Measurements from ENCODE around the gene PPP2R5B. TPM values are rescaled to one million over a fixed set of nuclear protein-coding genes. Genes with fewer than 3 reads are reported as not detected.
A peak's percentile ranks its signal among the peaks of the same experiment; 100 is the strongest.
"Not testable (repeated sequence)": the region's sequence is repeated elsewhere in the genome, so short reads cannot be mapped to it uniquely, and the experiment has no call there.

The PPP2R5B gene
- total RNA-seq, 2 donors from 2014 or later, result 17.9 to 20.5 TPM

DNA sequence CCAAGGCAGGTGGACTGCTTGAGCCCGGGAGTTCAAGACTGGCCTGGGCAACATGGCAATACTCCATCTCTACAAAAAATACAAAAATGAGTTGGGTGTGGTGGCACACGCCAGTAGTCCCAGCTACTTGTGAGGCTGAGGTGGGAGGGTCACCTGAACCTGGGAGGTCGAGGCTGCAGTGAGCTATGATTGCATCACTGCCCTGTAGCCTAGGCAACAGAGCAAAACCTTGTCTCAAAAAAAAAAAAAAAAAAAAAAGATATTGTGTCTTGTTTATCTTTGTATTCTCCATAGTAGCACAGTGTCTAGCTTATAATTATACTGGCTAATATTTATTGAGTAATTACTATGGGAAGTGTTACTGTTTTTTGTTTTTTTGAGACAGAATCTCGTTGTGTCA, 27.0 kb downstream of the PPP2R5B start:
- no peak for ATAC-seq
- DNase-seq, result no peak

DNA sequence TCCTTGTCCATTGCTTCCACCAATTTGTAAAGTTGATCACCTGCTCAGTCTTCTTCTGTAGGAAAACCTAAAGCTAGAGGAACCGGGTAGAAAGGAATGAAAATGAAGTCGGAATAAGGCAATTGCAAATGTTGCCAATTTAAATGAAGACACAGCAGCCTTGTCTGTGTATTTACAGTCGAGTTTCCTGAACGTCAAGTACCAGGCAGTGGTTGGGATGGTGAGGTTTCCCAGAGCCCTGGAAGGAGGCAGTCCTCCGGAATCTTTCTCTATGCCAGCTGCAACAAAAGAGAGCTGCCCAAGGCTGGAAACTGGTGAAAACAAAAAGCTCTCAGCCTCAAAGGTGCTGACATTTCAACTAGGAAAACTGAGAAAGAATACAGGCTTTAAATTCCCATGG, 29.7 kb downstream of the PPP2R5B start:
- no peak for ATAC-seq
- intact Hi-C loops (cut with DNase I), result no loop called here
- DNase-seq, result no peak

More for the DNA sequence above, 27.0 kb downstream of the PPP2R5B start:
- intact Hi-C loops (cut with DNase I), result no loop called here

DNA sequence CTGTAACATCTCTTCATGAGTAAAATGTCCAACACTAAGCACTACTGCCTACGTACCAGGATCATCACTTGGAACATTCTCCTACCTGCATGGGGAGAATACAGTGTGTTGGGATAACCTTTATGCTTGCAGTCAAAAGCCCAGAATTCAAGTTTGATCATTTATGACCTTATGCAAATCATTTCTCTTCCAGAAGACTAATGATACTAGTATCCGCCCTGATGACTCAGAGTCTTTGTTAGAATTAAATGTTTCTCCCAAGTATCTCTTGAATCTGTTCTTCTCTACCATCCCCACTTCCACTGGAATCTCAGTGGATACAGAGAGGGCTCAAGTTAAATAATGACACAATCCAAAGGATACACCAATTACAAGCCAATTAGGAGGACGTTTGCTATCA, 35.0 kb downstream of the PPP2R5B start:
- intact Hi-C loops (cut with DNase I), result no loop called here
- ATAC-seq, result no peak
- no peak for DNase-seq

DNA sequence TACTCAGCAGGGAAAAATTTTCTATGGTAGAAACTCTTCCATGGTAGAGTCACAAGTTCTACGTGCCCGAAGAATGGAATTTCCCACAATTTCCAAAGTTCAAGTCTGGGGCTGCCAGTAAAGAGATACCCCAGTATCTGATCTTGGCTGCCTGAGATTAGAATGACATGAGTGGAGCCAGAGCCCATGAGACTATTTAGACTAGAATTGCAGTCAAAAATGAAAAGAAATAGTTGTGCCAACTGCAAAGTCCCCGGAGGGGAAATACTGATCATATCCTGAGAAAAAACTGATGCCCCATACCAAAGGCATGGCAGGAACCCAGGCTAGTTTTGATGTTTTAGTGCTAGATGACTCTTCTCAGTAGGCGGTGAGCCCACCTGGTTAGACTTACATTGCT, 36.2 kb downstream of the PPP2R5B start:
- no peak for ATAC-seq
- no peak for DNase-seq
- intact Hi-C loops (cut with DNase I), result no loop called here

DNA sequence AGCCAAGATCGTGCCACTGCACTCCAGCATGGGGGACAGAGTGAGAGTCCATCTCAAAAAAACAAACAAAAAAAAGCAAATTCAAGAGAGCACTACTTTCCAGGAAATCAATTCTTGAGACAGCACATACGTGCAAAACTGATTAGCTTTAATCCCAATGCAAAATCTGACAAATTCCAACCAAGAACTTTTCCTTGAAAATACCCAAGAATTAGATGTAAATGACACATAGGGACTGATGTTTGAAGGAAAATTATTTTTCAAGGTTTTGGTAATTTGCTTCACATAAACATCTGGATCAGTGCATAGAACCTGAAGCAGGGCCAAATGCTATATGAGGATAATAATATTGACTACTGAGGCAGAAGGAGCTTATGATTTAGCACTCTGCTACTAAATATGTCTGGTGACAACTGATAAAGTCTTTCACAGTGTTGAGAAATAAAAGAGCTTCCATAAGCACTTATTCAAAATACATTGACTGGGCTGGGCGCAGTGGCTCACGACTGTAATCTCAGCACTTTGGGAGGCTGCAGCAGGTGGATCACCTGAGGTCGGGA, 38.7 kb downstream of the PPP2R5B start:
- intact Hi-C loops (cut with DNase I), result no loop called here
- no peak for DNase-seq
- no peak for ATAC-seq

DNA sequence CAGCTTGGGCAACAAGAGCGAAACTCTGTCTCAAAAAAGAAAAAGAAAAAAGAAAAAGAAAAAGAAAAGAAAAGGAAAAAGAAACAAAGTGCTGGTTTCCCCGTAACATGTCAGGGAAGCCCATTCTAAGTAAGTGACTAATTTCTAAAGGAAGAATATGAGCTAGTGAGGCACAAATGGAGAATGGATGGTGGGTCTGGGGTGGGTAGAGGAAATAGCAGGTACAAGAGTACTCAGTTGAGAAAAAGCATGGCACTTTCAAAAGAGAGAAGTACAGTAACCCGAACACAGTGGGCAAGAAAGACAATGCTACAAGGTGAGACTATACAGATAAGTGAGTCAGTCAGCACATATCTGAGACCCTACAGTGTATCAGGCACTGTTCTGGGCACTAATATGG, 42.9 kb downstream of the PPP2R5B start:
- ATAC-seq, result no peak
- DNase-seq, result no peak
- intact Hi-C loops (cut with DNase I), result no loop called here

DNA sequence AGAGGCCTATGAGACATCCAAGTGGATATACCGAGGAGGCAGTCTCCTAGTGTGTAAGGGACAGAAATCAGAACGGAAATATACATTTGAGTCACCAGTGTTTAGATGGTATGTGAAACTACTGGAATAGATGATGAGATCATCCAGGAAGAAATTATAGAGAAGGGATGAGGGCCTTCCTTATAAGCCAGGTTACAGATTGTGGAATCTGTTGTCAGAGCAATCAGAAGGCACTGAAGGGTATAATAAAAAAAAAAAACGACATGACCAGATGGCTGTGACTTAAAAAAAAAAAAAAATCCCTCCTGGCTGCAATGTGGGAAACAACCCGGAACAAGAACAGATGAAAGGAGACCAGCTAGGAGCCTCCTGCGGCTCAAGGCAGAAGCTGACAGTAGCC, 44.7 kb downstream of the PPP2R5B start:
- intact Hi-C loops (cut with DNase I), result no loop called here
- no peak for DNase-seq
- ATAC-seq, result no peak

DNA sequence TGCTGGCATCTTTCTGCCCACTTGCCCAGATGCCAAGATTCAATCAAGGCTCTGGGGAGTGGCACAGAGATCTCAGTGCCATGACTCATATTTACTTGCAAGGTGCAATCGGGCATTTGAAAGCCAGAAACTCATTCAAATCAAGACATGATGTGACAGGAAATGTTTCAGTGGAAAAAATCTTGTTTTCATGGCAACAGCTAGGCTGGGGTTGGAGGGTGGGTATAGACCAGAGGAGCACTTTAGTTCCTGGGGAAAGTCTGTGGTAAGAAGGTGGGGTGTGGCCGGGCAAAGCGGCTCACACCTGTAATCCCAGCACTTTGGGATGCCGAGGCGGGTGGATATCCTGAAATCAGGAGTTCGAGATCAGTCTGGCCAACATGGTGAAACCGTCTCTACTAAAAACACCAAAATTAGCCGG, 46.3 kb downstream of the PPP2R5B start:
- peak in 1 of 2 donors; percentile 42 for ATAC-seq
- intact Hi-C loops (cut with DNase I), result no loop called here

DNA sequence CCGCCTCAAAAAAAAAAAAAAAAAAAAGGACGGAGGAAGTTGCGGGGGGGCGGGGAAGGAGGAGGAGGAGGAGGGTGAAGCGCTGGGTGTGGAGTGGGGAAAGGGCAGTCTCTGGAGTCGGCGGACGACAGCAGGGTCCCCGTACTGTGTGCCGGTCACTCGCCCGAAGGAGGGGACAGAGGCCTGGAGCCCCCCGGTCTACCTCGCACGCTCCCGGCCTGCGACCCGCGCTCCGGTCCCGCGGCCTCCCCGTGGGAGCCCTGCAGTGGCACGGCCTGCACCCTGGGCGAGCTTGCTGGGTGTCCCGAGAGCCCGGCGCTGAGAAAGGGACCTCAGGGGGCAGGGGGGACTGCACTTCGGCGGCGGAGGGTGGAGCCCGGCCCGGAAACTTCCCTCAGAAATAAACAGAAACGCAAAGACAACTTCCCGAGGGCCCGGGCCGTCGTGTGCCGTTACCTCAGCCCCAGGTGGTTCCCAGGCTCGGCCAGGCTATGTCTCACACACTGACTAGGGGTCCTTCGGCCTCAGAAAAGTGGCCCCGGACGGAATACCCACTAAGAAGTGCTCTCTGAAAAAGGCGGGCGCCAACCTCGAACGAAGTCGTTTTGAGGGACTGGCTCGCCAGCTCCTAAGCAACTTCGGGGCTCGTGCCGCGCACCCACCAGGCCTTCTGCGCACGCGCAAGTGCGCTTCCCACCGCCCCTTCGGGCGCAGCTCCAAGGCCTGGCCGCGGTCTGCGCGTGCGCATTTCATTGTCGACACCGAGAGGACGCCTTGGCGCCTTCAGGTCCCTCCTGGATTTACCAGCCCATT, 47.1 kb downstream of the PPP2R5B start, which contains the start of gene MAJIN:
MAJIN (minus strand) TSS at position 688 of the 813 bp plus-strand sequence. CDS start 12,703 bp downstream, outside the sequence.
- peak; percentile 90 for DNase-seq
- peak; percentile 84 to 87 for ATAC-seq
- intact Hi-C loops (cut with DNase I), result no loop called here

More for the DNA sequence above, 46.3 kb downstream of the PPP2R5B start:
- no peak for DNase-seq

DNA sequence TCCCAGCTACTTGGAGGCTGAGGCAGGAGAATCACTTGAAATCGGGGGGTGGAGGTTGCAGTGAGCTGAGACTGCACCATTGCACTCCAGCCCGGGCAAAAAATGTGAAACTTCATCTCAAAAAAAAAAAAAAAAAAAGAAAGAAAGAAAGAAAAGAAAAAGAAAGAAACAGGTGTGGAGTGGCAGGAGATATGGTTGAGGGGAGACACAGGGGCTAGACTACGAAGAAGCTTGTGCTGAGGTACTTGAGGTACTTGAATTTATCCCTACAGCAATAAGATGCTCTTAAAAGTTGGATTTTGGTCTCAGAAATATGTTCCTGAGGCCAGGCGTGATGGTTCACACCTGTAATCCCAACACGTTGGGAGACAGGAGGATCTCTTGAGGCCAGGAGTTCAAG, 49.6 kb downstream of the PPP2R5B start:
- ATAC-seq, result no peak
- intact Hi-C loops (cut with DNase I), result no loop called here
- no peak for DNase-seq

DNA sequence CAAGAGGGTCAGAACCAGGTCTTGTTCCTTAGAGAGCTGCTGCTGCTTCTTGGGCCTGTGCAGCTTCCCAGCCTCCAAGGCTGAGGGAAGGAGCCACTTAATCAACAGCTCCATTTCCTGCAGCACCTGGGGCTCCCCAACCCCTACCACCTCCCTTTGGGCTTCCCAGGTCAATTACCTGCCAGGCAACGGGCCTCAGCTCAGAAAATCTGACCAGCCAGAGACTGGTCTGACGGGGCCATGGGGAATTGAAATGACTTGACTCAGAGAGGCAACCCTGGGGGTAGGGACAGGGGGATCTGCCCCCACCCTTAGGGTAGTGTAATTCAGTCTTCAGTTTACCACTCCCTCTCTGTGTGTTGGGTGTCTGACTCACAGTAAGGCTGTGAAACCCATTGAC, 52.2 kb downstream of the PPP2R5B start:
- intact Hi-C loops (cut with DNase I), result no loop called here
- DNase-seq (no peak), ATAC-seq (no peak)

DNA sequence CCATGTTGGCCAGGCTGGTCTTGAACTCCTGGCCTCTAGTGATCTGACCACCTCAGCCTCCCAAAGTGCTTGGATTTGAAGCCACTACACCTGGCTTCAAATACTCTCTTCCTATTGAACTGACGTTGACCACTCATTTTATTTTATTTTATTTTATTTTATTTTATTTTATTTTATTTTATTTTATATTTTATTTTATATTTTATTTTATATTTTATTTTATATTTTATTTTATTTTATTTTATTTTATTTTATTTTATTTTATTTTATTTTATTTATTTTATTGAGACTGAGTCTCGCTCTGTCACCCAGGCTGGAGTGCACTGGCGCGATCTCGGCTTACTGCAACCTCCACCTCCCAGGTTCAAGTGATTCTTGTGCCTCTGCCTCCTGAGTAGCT, 58.9 kb downstream of the PPP2R5B start:
- intact Hi-C loops (cut with DNase I), result not testable (repeated sequence)

More for the DNA sequence above, 58.9 kb downstream of the PPP2R5B start:
- ATAC-seq, DNase-seq: not testable (repeated sequence)

Small RNA genes within 50 kb of the gene (microRNA-seq; reads per million reads assigned to microRNA genes)
- gene MIR6749, result 0 reads per million in 2 donors
- gene MIR6750, result 0.20 to 0.82 reads per million in 2 donors

Other genes starting within 250 kb of the PPP2R5B start
- 1 to 10 TPM; 3.9 to 4.0 TPM for gene NRXN2, start 201.5 kb upstream of the PPP2R5B start, total RNA-seq
- gene RASGRP2, start 180.5 kb upstream of the PPP2R5B start, total RNA-seq, result 10 to 100 TPM; 25.3 to 37.1 TPM
- gene PYGM, start 164.7 kb upstream of the PPP2R5B start, total RNA-seq, result 10 to 100 TPM; 31.3 to 48.6 TPM
- gene SF1, start 146.1 kb upstream of the PPP2R5B start, total RNA-seq, result 100 to 1,000 TPM; 154 to 208 TPM
- gene MAP4K2, start 121.5 kb upstream of the PPP2R5B start, total RNA-seq, result 10 to 100 TPM in 1 of 2 donors, 1 to 10 TPM in 1; 10.0 to 10.4 TPM
- gene MEN1, start 114.1 kb upstream of the PPP2R5B start, total RNA-seq, result 10 to 100 TPM in 1 of 2 donors, 1 to 10 TPM in 1; 9.0 to 12.3 TPM
- gene CDC42BPG, start 80.0 kb upstream of the PPP2R5B start, total RNA-seq, result under 1 TPM; 0.55 to 0.65 TPM
- 10 to 100 TPM; 36.6 to 43.1 TPM for gene EHD1, start 46.1 kb upstream of the PPP2R5B start, total RNA-seq
- 10 to 100 TPM; 12.3 to 14.6 TPM for gene ATG2A, start 7.5 kb upstream of the PPP2R5B start, total RNA-seq
- not detected for gene GPHA2, start 11.2 kb downstream of the PPP2R5B start, total RNA-seq
- gene MAJIN, start 47.4 kb downstream of the PPP2R5B start, total RNA-seq, result not detected
- gene BATF2, start 72.3 kb downstream of the PPP2R5B start, total RNA-seq, result 1 to 10 TPM; 1.4 to 1.6 TPM
- 100 to 1,000 TPM; 110 to 116 TPM for gene ARL2, start 89.5 kb downstream of the PPP2R5B start, total RNA-seq
- 10 to 100 TPM; 17.2 to 20.1 TPM for gene SNX15, start 102.8 kb downstream of the PPP2R5B start, total RNA-seq
- 1 to 10 TPM; 5.2 to 9.5 TPM for gene SAC3D1, start 116.5 kb downstream of the PPP2R5B start, total RNA-seq
- gene NAALADL1, start 133.9 kb downstream of the PPP2R5B start, total RNA-seq, result 1 to 10 TPM; 6.6 to 7.0 TPM
- gene CDCA5, start 159.4 kb downstream of the PPP2R5B start, total RNA-seq, result 1 to 10 TPM in 1 of 2 donors, under 1 TPM in 1; 0.81 to 2.5 TPM
- 10 to 100 TPM; 26.2 to 26.5 TPM for gene ZFPL1, start 159.5 kb downstream of the PPP2R5B start, total RNA-seq
- gene VPS51, start 171.5 kb downstream of the PPP2R5B start, total RNA-seq, result 10 to 100 TPM; 52.7 to 70.1 TPM
- gene TM7SF2, start 187.2 kb downstream of the PPP2R5B start, total RNA-seq, result 10 to 100 TPM; 50.0 to 53.2 TPM
- 1 to 10 TPM; 6.6 to 8.2 TPM for gene ZNHIT2, start 193.0 kb downstream of the PPP2R5B start, total RNA-seq
- gene FAU, start 197.4 kb downstream of the PPP2R5B start, total RNA-seq, result 100 to 1,000 TPM; 651 to 723 TPM
- gene MRPL49, start 197.6 kb downstream of the PPP2R5B start, total RNA-seq, result 10 to 100 TPM; 26.3 to 33.4 TPM
- gene SYVN1, start 209.8 kb downstream of the PPP2R5B start, total RNA-seq, result 10 to 100 TPM; 33.2 to 41.6 TPM
- gene SPDYC, start 245.5 kb downstream of the PPP2R5B start, total RNA-seq, result not detected

All from left cardiac atrium (tissue), 4 donors.